HG03025 (cell line): Measurements from ENCODE around the gene SAP30BP.
"Not testable (repeated sequence)": the region's sequence is repeated elsewhere in the genome, so short reads cannot be mapped to it uniquely, and the experiment has no call there.

Experiments
- ATAC-seq: cut with Tn5 transposase; IDR thresholded peaks from one replicate; pipeline ENCODE4 v1.9.1; 2021; ENCODE audit warnings: mild to moderate bottlenecking, moderate library complexity; ENCODE audit not compliant: unreplicated experiment, low FRiP score

SAP30BP gene

DNA sequence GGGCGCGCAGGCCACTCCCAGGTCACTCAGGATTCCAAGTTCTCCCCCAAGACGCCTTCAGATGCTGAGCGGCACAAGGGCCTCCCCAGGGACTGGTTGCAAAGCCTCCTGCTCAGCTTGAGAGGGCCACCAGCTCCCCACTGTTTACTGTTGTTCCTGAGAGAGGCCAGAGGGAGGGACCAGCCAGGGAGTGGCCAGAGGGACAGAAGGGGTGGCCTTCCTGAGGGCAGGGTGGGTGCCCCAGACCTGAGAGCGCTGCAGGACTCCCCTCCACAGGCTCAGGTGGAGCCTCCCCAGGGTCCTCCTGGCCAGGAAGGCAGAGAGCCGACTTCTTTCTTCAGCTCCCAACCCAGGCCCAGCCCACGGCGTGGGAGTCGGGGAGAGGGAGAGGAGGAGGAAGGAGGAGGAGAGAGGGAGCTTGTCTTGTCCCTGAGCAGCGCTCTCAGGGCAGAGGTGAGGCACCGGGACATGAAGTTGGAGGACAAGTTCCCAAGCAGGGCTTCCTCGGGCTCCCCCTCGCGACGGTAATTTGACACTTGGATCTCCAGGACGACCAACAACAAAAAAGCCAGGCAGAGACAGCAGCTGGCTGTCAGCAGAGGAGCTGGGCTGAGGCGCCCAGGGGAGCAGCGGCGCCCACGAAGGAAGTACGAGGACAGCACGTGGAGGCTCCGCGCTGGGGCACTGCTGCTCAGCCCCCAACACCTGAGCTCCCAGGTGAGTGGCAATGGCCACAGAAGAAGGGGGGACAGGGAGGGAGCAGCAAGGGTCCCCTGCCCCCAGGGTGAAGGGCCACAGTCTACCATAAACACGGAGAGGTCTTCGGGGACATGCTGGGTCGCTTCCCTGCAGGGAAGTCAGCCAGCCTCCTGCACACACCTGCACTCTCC lies 33.4 kb upstream of the SAP30BP start:
- ATAC-seq, result no peak

DNA sequence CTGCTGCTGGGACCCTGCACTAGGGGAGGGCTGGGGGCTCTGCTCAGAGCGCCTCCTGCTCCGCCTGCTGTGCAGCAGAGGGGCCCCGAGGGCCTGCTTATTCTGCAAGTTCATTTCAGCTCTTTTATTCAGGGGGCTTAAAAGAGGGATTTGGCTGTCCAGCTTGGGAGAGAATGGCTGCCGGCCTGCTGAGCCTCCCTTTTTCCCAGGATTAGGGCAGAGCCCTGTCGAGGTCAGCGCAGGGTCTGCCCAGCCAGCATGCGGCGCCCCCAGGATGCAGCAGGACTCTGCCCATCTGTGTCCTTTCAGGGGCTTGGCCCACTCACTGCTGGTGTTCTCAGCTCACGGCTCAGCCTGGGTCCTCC lies 32.8 kb upstream of the SAP30BP start:
- no peak for ATAC-seq

DNA sequence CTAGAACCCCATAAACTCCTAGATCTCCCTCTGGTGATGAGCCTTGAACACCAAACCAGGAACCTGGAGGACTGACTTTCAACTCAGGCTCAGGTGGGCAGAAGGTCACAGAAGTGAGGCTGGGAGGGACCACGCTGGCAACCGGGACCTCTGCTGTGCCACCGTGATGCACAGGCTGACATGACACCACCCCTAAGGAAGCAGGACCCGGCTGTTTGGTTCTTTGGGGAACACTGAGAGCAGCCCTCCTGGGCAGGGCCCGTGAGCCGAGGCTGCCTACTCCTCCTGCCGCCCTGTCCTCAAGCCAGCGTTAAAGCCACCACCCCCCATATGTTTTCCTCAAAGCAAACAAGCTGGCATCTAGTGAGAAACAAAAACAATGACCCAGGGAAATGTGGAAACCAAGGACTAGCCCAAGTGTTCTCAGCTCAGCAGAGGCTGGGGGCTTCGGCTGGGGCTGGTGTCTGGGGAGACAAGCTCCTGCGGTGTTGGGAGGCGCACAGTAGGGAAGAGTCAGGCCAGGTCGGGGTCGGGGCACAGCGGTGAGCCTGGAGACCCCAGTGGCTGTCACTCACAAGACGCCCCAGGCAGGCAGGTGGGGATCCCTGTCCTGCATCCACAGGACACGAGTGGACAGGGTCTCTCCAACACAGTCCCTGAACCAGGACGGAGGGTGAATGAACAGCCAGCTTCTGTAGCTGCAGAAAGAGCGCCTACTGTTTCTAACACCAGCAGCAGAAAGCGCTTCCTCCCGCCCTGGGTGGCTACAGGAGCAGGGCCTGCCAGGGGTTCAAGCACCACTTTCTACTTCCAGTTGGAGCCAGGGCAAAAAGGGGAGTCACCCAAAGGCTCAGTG lies 32.2 kb upstream of the SAP30BP start:
- ATAC-seq, result no peak

DNA sequence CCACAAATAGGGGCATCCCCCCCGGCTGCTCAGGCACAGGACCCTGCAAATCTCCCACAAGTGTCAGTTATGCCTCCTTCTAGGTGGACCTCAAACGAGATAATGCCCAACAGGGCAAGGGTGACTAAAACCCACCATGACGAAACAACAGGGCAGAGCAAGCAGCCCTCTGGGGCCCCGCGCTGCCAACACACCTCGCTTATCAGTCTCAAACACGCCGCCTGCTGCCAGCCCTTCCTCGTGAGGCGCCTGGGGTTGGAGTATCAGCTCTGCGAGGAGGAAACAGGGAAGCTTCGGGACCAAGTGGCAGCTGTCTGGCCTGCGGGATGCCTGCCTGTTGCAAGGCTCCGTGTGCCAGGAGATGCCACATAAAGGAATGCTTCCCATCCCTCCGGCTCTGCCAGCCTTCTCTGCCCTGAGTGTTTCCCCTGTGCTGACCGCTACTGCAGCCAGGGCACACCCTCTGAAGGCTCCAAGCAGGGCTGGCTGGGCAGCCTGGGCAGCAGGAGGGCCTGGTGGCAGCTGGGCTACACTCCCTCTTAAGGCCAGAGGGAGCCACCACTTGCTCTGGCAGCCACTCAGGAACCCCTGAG lies 31.4 kb upstream of the SAP30BP start:
- ATAC-seq, result no peak

DNA sequence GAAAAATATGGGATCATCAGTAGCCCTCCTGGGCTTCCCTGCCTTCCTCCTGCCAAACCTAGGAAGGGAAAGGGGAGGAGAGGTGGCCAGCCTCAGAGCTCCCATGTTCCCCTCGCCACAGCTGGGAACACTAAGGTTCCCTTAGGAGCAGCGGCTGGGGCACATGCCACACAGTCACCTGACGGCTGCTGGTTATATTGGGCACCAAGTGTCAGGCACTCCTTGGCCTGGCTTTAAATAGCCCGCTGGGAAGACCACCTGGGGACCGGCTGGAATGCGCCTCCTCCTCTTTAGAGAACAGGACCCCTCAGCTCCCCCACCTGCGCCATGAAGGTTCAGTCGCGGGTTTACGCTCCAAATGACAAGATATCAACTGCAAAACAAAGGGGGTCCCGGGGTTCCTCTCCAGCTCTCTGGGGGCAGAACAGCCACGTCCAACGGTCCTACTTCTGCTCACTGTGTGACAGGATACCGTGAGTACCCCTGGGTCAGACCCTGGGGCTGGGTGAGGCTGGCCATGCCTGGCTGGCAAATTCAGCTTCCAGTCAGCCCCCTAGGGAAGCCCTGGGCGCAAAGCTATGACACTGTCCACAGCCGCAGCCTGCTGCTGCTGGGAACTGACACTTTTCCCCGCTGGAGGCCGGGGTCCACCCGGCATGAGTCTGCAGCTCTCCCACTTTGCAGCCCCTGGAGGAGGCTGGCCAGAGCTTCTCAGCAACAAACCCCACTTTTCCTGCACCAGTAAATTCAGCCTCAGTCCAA lies 30.6 kb upstream of the SAP30BP start:
- ATAC-seq, result no peak

DNA sequence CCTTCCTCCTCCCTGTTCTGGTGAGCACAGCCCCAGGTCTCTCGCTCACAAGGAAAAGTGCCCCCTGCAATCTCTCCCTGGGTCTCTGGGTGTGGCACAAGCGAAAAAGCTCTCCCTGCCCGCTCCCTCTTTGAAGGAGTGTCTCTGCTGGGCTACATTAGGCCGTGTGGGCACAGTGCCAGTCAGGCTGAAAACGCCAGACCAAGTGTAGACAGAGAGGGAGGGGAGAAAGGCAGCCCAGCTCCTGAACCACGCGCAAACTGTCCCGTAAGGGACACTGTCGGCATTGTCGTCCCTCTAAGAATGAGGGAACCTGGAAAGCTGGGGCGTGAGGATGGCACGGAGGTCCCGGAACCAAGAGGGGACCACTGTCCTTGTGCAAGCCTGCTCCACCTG lies 30.0 kb upstream of the SAP30BP start:
- no peak for ATAC-seq

DNA sequence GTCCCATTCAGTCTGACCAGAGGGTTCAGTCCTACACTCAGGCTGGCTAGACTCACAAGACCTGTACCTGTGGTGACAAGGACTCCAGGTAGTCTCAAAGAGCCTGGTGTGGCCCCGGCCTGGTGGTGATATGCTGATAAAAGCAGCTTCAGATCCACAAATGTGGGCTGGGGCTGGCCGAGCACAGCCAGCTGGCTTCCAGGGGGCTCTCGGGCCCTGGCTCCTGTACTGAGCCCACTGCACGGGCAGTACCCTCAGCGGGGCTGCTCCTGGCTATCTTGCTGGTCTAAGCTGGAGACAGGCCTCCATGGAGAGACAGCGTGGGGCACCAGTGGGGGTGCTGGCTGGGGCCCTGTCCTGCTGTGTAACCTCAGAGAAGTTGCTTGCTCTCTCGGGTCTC lies 29.6 kb upstream of the SAP30BP start:
- ATAC-seq, result no peak

DNA sequence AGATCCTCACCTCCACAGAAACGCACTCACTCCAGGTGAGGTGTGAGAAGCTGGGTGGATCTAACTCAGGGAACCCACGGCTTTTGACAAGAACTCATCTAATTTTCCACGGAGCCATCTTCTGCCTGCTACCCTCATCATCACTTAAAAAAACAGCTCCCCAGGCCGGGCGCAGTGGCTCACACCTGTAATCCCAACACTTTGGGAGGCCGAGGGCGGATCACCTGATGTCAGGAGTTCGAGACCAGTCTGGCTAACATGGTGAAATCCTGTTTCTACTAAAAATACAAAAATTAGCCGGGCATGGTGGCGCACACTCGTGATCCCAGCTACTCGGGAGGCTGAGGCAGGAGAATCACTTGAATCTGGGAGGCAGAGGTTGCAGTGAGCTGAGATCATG lies 29.1 kb upstream of the SAP30BP start:
- ATAC-seq, result not testable (repeated sequence)

DNA sequence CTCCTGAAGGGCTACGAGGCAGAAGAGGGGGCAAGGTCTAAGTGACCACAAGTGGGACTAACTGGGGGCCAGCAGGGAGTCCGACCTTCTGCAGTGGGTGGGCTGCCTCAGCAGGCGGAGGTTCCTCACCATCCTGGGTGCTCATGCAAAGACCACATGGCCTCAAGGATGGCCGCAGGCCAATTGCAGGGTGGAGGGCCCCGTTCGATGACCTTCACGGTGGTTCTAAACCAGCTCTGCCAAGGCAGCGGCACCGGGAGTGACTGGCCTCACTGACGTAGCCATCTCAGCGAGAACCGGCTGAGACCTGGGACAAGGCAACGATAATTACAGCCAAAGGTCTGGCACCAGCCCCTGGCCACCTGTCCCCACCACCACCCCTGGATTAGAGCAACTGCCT lies 28.2 kb upstream of the SAP30BP start:
- no peak for ATAC-seq

DNA sequence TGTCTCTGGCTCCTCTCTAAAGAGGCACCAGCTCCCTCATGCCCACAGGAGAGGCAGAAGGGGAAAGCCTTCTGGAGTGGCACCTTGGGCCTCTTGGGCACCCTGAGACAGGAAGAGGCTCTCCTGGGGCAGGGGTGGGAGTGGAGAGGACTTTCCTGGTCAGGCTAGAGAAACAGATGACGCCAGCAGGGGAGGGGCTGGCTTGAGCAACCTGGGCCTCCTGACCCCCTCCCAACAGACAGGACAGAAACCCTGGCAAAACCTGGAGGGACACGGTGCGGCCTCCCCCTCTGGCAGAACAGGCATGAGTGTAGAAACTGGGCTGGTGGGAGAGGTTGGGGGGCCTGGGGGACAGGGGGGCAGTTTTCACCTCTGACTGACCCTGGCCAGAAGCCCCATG lies 27.8 kb upstream of the SAP30BP start:
- no peak for ATAC-seq

DNA sequence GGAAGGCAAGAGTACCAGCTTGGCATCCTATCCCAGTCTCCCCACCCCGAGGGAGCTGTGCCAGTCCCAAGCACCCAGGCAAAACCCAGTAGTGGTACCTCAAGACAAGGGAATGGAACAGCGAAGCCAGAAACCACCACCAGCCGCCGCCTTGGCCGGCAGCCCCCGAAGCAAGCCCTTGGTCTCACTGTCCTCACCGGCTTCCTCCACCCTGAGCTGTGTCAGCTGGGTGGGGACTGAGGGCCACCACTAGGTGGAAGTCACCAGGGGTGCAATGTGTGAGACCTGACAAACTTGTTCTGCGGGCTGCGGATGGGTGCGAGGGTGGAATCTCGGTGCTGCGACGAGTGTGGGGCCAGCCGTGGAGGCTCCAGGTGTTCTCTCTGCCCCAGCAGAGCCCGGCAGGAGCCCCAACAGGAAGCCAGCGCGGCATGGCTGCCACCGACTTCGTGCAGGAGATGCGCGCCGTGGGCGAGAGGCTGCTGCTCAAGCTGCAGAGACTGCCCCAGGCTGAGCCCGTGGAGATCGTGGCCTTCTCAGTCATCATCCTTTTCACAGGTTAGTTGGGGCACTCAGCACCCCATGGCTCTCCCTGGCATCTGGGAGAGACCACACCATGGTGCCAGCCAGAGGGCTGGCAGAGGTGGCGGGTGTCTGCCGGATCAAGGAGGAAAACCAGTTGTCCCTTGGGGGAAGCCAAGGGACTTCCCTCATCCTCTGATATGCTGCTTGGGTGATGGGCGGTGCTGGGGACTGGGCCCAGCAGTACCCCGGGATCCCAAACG lies 27.2 kb upstream of the SAP30BP start:
- no peak for ATAC-seq

DNA sequence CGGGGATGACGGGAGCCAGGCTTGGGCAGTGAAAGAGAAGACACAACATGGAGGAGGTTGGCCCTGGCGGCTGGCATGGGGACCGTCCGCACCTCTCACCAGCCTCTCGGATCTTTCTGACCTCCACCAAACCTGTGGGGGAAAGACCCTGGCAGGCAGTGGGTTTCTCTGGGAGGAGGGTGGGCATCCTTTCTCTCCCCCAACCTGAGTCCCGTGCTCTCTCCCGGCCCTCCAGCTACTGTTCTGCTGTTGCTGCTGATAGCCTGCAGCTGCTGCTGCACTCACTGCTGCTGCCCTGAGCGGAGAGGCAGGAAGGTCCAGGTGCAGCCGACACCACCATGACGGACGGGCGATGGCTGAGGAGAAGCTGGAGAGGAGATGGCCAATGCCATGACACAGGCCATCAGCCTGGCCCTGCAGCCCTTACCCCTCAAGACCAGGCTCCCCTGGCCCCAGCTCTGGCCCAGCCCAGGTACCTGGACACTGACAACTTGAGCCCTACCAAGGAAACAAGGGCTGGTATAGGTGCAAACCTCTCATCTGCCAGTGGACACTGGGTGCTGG lies 26.5 kb upstream of the SAP30BP start:
- ATAC-seq, result no peak

DNA sequence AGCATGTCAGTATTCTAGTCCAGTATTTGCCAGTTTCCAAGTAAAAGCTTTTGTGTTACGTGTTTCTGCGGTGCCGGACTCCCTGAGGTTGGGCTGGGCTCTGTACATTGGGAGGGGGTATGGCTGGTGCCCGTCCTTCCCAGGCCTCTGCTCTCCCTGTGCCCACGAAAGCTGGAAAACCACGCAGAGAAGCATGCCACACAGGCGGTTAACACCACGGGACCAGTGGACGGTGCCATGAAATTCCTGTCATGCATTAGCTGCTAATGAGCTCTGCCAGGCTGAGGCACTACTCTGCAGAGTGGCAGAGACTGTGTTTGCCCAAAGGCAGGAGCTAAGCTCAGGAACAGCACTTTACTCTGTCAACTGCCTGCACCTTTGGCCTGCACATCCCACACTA lies 25.8 kb upstream of the SAP30BP start:
- no peak for ATAC-seq

DNA sequence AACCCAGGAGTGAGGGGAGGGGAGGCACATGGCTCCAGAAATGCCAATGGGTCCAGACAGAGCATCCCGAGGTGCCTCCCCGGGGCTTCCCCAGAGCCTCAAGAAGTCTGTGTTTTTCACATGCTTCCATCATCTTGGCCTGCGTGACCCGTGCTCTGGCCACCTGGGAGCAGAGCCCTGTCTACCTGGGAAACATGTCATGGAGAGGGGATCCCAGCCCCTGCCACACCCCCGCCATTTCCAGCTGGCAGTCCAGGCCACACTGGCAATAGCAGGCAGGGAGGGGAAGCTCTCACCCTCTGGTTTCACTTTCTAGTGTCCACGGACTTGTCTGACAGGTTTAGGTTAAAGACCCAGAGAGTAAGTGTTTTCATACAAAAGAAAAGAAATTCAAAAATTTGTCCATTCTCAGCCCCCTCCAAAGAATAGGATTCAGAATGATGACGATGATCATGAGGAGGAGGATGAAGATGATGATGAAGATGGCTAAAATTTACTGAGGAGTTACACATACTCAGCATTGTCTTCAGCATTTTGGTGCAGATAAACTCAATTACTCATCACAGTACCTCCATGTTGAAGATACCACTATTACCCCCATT lies 24.9 kb upstream of the SAP30BP start:
- ATAC-seq, result no peak

DNA sequence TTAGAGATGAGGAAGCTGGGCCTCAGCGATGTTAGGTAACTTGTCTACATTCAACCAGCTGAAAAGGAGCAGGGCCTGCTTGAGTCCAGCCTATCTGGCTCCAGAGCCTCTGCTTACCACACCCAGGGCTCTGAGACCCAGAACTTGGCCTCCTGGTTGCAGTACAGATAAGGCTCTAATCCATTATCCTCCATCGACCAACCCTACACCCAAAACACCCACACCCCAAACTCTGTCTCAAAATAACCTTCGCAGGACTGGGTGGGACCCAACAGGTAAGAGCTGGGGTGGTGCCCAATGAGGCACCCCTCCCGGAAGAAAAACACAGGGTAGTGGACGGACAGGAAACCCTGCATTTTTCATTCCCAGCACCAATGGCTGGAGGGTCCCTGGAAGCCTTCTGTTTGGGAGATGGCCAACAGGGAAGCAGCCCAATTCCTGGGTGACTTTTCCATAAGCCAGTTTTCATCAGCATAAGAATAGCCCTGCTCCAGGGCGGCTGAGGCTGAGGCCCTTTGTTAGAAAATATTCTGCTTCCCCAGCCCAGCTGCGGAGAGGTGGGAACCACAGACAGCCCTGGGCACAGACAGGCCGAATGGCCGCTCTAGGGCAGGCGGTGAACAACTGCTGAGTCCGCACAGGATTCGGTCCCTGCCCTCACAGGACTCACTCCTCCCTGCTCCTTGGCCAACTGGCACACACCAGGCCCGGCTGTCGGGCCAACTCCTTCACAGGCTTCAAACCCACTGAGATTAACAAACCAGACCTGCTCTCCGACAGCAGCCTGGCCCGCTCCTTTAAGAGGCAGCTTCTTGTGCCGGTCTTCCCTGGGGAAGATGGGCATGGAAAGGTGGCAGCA lies 24.1 kb upstream of the SAP30BP start:
- ATAC-seq, result no peak

DNA sequence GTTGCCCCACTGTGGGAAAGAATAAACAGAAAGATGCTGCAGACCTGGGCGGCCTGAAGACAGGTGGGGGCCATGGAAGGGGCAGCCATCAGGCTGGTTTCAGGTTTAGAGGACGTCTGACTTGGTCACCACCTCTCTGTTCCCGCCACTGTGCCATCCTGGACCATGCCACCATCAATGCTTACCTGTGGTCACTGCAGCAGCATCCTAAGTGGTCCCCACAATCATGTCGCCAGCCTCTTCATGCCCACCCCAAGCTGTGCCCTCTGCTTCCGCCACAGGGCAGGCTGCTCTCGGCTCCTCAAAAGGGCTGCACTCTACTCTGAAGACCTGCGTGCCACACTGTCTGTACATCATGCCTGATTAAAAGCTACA lies 23.5 kb upstream of the SAP30BP start:
- ATAC-seq, result no peak

DNA sequence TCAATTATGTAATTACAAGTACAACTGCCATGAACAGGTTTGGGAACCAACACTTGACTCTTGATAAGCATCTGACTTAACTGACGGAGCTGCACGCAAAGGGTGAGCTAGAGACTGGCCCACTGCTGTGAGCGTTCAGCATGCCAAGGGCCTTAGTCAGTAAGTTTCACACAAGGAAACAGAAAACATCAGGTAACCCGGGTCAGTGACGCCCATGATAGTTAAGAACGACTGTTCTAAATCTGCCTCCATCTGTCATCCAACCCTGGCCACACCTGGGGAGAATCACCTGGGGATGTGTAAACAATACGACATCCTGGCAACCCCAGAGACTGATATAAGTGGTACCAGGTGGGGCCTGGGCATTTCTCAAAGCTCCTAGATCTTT lies 21.6 kb upstream of the SAP30BP start:
- ATAC-seq, result no peak

DNA sequence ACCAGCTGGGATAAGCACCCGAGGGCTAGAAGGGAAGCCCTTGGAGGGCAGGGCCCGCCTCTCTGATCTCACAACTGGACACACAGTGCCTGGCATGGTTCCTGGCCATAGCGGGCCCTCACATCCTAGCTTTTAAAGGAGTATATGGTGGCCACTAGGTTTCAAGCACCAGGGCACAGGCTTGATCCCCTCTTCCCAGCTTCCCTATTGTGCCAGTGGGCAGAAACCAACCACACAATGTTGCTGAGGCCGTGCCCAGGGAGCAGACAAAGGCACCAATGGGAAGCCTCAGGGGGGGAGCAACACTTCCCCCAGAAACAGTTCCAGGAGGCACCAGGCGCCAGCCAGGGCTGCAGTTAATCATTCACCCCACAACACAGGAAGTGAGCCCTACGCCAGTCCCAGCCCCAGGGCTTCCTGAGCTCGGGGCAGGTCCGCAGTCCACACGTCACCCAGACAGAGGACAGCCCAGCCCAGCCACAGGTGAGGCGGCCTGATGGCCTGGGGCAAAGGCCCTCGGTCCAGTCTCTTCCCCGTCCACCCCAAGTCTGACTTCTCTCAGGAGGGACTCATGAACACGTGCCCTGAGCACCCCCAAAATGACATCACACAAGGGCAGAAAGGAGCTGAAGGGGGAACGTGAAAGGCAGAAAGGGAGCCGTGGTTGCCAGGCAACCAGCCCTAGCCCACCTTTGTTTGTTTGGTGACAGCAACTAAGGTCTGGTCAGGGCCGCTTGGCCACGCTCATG lies 21.1 kb upstream of the SAP30BP start:
- ATAC-seq, result no peak
